Amniotic epithelial cell (primary cell): ENCODE data around the gene PTCSC3.
A peak's percentile ranks its signal among the peaks of the same experiment; 100 is the strongest.

Experiments used
- DNase-seq: peaks from one replicate; pipeline ENCODE4 v3.0.0-alpha.2; 2010; ENCODE audit warnings: low read depth

The PTCSC3 gene

DNA sequence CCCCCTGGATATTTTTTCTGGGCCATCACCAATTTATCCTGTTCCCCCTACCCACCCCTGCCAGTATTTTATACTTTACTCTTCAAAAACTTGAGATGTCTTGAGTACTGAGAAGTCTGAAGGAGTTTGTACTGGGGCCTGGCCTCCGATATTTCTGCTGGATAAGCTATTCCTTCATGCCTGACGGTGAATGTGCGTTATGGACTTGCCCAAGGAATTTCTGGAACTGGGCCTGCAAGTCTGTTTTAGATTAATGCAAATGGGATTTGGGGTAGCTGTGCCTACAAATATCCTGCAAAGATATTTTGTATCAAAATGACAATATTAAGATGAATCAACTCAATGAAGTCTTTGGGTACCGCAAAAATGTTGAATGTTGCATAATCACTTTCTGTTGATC lies at the start of gene PTCSC3:
TSS of gene PTCSC3 (minus strand) at position 199 of the 400 bp plus-strand sequence.
- no peak for DNase-seq

GRCh38 chr14:36226164-36226563 lies 49.6 kb upstream of the PTCSC3 start:
- no peak for DNase-seq

GRCh38 chr14:36224176-36224575 lies 47.7 kb upstream of the PTCSC3 start:
- DNase-seq: no peak

DNA sequence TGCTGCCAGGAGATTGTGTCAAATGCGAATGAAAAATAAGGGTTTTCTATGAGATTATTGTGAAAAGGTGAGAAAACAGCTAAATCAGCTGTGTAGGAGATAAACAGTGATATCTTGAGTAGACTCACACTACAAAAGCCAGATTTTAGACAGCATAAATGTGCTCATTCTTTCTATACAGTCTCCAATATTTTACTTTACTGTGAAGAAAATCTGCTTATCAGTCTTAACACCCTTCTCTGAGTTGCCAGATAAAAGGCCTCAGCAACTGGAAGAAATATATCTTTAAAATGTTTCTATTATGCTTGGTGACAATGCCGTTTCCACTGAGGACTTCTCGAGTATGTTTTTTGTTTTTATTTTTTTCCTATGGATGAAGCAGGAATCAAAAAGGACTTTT lies 47.0 kb upstream of the PTCSC3 start:
- DNase-seq: no peak

GRCh38 chr14:36222952-36223468 lies 46.5 kb upstream of the PTCSC3 start:
- no peak for DNase-seq

DNA sequence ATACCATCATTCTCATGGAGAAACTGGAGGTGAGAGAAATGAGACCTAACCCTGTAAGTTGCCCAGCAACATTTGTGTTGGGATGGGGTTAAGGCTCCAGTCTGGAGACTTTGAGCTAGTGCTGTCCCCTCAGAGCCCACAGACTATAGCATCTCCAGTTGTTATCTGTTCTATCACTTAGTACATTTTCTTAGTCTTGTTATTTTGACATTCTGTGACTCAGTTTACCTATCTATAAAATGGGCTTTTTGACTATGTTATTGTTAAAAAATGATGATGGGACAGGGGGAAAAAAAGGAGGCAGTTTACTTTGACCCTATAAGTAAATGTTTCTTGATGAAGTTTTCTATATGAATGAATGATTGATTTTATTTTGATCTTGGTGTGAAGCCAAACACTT lies 45.8 kb upstream of the PTCSC3 start:
- no peak for DNase-seq

DNA sequence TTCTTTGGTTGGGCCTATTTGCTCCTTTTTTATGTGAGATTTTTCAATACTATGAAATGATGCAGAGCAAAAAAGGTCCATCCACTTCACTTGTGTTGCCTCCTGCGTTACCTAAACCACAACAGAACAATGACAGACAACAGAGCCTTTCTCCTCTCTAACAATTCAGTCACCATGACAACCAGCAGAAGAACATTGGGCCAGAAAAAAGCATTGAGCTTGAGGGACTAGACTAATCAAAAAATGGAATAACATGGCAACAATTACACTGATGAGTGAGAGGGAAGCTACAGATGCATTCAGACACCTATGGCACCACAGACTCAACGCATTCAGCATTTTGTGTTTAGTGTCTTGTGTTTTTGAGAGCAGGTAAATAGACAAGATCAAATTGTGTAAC lies 44.6 kb upstream of the PTCSC3 start:
- no peak for DNase-seq

GRCh38 chr14:36217732-36218131 lies 41.2 kb upstream of the PTCSC3 start:
- DNase-seq: peak; percentile 55

- DNase-seq: no peak
Measured at GRCh38 chr14:36217027-36217426, 40.5 kb upstream of the PTCSC3 start.

DNA sequence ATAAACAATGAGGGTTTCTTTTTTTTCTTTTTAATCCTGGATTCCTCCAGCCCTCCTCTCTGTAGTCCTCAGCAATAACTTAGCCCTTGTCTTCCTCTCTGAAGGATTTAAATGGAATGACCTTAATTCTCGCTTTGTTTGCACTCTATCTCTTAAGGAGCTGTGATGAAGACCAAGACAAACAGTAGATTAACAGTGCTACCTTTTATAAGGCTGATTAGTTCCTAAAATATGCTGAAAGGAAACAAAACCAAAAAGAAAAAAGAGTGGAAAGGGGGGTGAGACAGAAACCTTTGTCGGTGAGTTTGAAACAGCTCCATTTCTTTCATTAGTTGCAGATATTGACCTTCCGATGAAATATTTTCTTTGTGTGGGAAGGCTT lies 38.7 kb upstream of the PTCSC3 start:
- DNase-seq: no peak

DNA sequence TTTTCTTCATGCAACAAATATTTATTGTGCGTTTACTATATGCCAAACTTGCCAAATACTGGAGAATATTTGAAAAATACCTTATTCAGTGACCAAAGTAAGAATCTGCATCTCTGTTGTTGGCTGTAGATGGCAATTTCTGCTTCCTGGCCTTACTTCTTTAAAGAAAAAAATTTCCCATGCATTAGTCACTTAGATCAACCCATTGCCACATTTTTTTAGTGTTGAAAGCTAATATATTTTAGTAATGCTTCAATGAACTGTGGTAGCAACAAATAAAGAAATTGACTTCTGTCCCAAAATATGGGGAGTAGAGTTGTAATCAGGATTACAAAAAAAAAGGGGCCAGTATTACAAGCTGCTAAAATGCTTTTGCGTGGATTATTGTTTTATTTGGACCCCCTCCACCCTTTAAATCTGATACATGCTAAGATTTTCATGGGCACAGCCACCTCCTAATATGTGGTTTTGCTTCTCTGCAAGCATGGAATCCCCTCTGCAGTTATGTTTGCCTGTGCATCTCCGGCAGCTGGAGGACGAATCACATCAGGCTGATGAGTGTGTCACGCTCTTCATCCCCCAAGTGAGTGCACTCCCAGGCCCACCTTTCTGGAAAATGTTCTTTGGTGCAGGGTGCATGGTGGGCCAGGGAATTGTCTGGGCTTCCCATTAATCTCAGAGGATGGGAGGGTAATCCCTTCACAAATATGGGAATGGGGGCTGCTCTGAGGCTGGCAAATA lies 38.1 kb upstream of the PTCSC3 start:
- DNase-seq: no peak

- no peak for DNase-seq
Measured at GRCh38 chr14:36212987-36213386, 36.5 kb upstream of the PTCSC3 start.

DNA sequence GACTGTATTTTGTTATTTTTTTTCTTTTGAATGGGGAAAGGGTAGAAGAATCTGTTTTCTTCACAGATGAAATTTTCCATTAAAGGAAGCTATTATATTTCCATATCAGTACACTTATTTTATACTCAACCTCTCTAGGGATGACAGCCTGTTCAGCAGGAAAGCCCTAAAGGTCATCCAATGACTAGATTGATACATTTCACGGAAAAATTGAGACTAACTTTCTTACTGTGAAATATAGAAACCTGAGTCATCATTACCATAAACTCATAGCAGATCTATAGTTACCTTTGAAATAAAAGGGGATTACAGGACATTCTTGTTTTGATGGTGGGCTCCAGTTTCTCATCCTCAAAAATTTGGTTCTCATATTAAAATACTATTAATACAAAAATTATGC lies 36.1 kb upstream of the PTCSC3 start:
- no peak for DNase-seq

- no peak for DNase-seq
Measured at GRCh38 chr14:36208690-36209278, 32.3 kb upstream of the PTCSC3 start.

- no peak for DNase-seq
Measured at GRCh38 chr14:36207500-36207899, 31.0 kb upstream of the PTCSC3 start.

- no peak for DNase-seq
Measured at GRCh38 chr14:36204461-36205073, 28.0 kb upstream of the PTCSC3 start.

- no peak for DNase-seq
Measured at GRCh38 chr14:36198378-36198777, 21.9 kb upstream of the PTCSC3 start.

DNA sequence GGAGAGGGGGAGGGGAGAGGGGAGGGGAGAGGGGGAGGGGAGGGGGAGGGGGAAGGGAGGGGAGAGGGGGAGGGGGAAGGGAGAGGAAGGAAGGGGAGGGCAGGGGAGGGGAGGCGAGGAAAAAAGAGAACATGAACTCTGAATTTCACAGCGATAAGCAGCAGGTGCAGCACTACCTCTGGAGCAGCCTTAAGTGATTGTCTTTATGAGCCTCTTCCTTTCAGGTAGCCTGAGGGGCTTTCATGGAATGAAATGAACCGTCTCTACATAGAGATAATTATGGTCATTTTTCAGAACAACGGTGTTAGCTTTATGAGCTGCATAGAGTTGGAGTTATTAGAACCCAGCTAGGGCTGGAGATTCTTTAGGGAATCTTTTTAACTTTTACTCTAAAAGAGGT lies 18.1 kb upstream of the PTCSC3 start:
- no peak for DNase-seq

DNA sequence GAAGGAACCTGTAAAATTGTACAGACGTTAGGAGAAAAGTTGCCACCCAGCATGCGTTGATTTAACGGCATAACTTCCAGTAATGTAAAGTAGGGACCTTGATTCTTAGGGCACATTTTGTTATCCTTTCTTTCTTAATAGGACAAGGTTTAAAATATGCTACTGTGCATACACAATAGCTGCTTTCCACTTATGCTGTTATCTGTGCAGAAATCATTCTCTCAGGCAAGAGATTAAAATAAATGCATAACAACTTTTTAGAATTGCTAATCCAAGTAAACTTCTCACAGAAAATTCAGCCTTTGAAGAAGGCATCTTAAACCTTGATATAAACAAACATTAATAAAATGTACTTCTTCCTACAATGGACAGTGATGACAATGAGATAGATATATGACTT lies 16.0 kb upstream of the PTCSC3 start:
- no peak for DNase-seq

DNA sequence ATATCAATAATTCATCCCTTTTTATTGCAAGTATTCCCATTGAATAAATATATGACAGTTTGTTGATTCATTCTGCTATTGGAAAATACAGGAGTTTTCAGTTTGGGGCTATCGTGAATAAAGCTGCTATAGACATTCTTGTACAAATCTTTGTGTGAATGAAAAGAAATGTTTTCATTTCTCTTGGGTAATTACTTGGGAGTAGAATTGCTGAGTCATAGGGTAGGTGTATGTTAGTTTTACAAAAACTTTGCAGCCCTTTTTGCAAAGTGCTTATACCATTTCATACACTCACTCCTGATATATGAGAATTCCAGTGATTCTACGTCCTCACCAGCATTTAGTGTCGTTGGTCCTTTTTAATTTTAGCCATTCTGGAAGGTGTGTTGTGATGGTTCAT lies 6.9 kb upstream of the PTCSC3 start:
- no peak for DNase-seq

GRCh38 chr14:36181417-36181816 lies 4.9 kb upstream of the PTCSC3 start:
- DNase-seq: no peak

GRCh38 chr14:36177489-36177888 lies 967 bp upstream of the PTCSC3 start:
- no peak for DNase-seq

- no peak for DNase-seq
Measured at GRCh38 chr14:36174767-36175424, 1.6 kb downstream of the PTCSC3 start.
